GM23338 (cell line): ENCODE results near the gene TUBA1B. TPM values are rescaled to one million over a fixed set of nuclear protein-coding genes. Genes with fewer than 3 reads are reported as not detected.

Source experiments
- ATAC-seq: fragments of 200-7000 bp; cut with Tn5 transposase; 3 replicates; pipeline ENCODE4 v1.9.1; 2020
- DNase-seq: peaks from one replicate; pipeline ENCODE4 v3.0.0-alpha.2; 2015; ENCODE audit warnings: low spot score
- H2AFZ ChIP-seq: fragments of 200-600 bp; sonication (generic); 2 replicates; pipeline ENCODE4 v1.8.0; 2016; ENCODE audit warnings: antibody characterized with exemption, mild to moderate bottlenecking, moderate library complexity
- H3F3A ChIP-seq: fragments of 200-600 bp; sonication (generic); replicated peaks from 2 replicates; pipeline ENCODE4 v1.8.0; 2017; ENCODE audit warnings: antibody characterized with exemption, mixed run types, low read depth
- H3K27ac ChIP-seq: fragments of 200-600 bp; sonication (generic); 2 replicates; pipeline ENCODE4 v1.6.1; 2016; ENCODE audit warnings: low read depth
- H3K27me3 ChIP-seq: fragments of 200-600 bp; sonication (generic); 2 replicates; pipeline ENCODE4 v1.8.0; 2016; ENCODE audit warnings: mild to moderate bottlenecking, mixed run types, moderate library complexity; ENCODE audit not compliant: insufficient read depth
- H3K36me3 ChIP-seq: fragments of 200-600 bp; sonication (generic); 2 replicates; pipeline ENCODE4 v1.8.0; 2016; ENCODE audit warnings: mild to moderate bottlenecking; ENCODE audit not compliant: insufficient read depth
- H3K4me1 ChIP-seq: fragments of 200-600 bp; sonication (generic); 2 replicates; pipeline ENCODE4 v1.8.0; 2016; ENCODE audit warnings: mild to moderate bottlenecking, moderate library complexity; ENCODE audit not compliant: insufficient read depth
- H3K4me2 ChIP-seq: fragments of 200-600 bp; sonication (generic); 2 replicates; pipeline ENCODE4 v1.7.1; 2017; ENCODE audit warnings: mixed run types
- H3K4me3 ChIP-seq: fragments of 200-600 bp; sonication (generic); 2 replicates; pipeline ENCODE4 v1.6.1; 2016; ENCODE audit warnings: mixed run types
- H3K79me2 ChIP-seq: fragments of 200-600 bp; sonication (generic); replicated peaks from 2 replicates; pipeline ENCODE4 v1.8.0; 2017; ENCODE audit warnings: mild to moderate bottlenecking; ENCODE audit not compliant: insufficient read depth
- H3K9me2 ChIP-seq: fragments of 200-600 bp; sonication (generic); 2 replicates; pipeline ENCODE4 v1.8.0; 2017; ENCODE audit not compliant: insufficient read depth
- H4K20me1 ChIP-seq: fragments of 200-600 bp; sonication (generic); replicated peaks from 2 replicates; pipeline ENCODE4 v1.8.0; 2017; ENCODE audit warnings: mild to moderate bottlenecking; ENCODE audit not compliant: insufficient read depth
- H3K27ac Mint-ChIP-seq: 2 replicates; pipeline ENCODE4 v1.8.0; 2020; ENCODE audit warnings: inconsistent platforms, mild to moderate bottlenecking, moderate library complexity, mixed read lengths
- H3K27me3 Mint-ChIP-seq: 3 replicates; pipeline ENCODE4 v1.8.0; 2022; ENCODE audit warnings: low read depth, mild to moderate bottlenecking, moderate library complexity, mixed read lengths, inconsistent platforms; ENCODE audit not compliant: insufficient read depth, poor library complexity
- H3K36me3 Mint-ChIP-seq: 3 replicates; pipeline ENCODE4 v1.8.0; 2021; ENCODE audit warnings: low read depth, mild to moderate bottlenecking, inconsistent platforms, moderate library complexity, mixed read lengths
- H3K4me1 Mint-ChIP-seq: 3 replicates; pipeline ENCODE4 v1.8.0; 2020; ENCODE audit warnings: mild to moderate bottlenecking, inconsistent platforms, mixed read lengths
- H3K4me3 Mint-ChIP-seq: 3 replicates; pipeline ENCODE4 v1.8.0; 2021; ENCODE audit warnings: moderate library complexity, mild to moderate bottlenecking, inconsistent platforms, mixed read lengths
- H3K9me3 Mint-ChIP-seq: 3 replicates; pipeline ENCODE4 v1.8.0; 2020; ENCODE audit warnings: moderate library complexity, mild to moderate bottlenecking, inconsistent platforms, mixed read lengths
- EZH2 ChIP-seq: fragments of 200-600 bp; sonication (generic); IDR thresholded peaks from one replicate; pipeline ENCODE4 v1.8.0; 2017; ENCODE audit warnings: antibody characterized with exemption, mild to moderate bottlenecking, low read depth; ENCODE audit not compliant: unreplicated experiment
- JUNB ChIP-seq: IDR thresholded peaks from one replicate; pipeline ENCODE4 v1.6.1; 2016; ENCODE audit warnings: antibody characterized with exemption; ENCODE audit not compliant: unreplicated experiment
- NANOG ChIP-seq: IDR thresholded peaks from 2 replicates; pipeline ENCODE4 v1.6.1; 2016; ENCODE audit warnings: antibody characterized with exemption, borderline replicate concordance
- POLR2AphosphoS5 ChIP-seq: IDR thresholded peaks from 2 replicates; pipeline ENCODE4 v1.6.1; 2016; ENCODE audit warnings: antibody characterized with exemption, low read depth
- STAT1 ChIP-seq: IDR thresholded peaks from one replicate; pipeline ENCODE4 v1.6.1; 2016; ENCODE audit warnings: antibody characterized with exemption; ENCODE audit not compliant: unreplicated experiment
- ZNF114 ChIP-seq: fragments of 250-450 bp; sonication (Bioruptor Pico); IDR thresholded peaks from 2 replicates; pipeline ENCODE4 v1.5.0; 2020; ENCODE audit warnings: mild to moderate bottlenecking, moderate library complexity
- polyA plus RNA-seq: library from polyadenylated mRNA; unstranded; fragments of >200 nt; fragmentation: Nextera tagmentation; extraction: Ambion mirVana; gene quantifications from 2 replicates; pipeline ENCODE4 v1.2.1, GENCODE V29; 2016
- total RNA-seq: library from RNA; depleted of rRNA; stranded (reverse); fragments of >200 nt; shearing (Covaris generic); gene quantifications from 2 replicates; pipeline ENCODE4 v1.2.3, GENCODE V29; 2014
- TF ChIP-seq, protein P1 (sequence below): IDR thresholded peaks from one replicate; pipeline ENCODE4 v1.6.1; 2018; ENCODE audit warnings: antibody characterized with exemption; ENCODE audit not compliant: unreplicated experiment
- TF ChIP-seq, protein P2 (sequence below), 2 experiments: fragments of 200-600 bp in 1 of 2; sonication (generic) in 1 of 2; conservative IDR thresholded peaks; 2 replicates each; pipeline versions ENCODE4 v1.5.1 to v1.6.1; 2016 to 2017; ENCODE audit warnings: antibody characterized with exemption in 2 of 2, low read depth in 2 of 2, mild to moderate bottlenecking in 2 of 2, moderate library complexity in 1 of 2
- TF ChIP-seq, protein P3 (sequence below): fragments of 250-450 bp; sonication (Bioruptor Pico); IDR thresholded peaks from 2 replicates; pipeline ENCODE4 v1.5.0; 2020; ENCODE audit warnings: mild to moderate bottlenecking, moderate library complexity

The TUBA1B gene
- total and polyA plus RNA-seq, 2 experiments from 2014 or later = 1,116 to 2,718 TPM

DNA sequence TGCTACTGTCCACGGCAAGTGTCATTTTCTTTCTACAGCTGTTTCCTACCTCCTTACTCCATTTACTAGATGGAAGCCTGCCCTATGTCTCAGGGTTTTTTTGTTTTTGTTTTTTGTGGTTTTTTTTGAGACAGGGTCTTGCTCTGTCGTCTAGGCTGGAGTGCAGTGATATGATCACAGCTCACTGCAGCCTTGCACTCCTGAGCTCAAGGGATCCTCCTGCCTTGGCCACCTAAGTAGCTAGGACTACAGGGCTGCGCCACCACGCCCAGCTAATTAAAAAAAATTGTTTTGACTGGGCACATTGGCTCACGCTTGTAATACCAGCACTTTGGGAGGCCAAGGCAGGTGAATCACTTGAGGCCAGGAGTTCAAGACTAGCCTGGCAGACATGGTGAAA lies 43.0 kb upstream of the TUBA1B start (continued):
- TF ChIP-seq, protein P1, sequence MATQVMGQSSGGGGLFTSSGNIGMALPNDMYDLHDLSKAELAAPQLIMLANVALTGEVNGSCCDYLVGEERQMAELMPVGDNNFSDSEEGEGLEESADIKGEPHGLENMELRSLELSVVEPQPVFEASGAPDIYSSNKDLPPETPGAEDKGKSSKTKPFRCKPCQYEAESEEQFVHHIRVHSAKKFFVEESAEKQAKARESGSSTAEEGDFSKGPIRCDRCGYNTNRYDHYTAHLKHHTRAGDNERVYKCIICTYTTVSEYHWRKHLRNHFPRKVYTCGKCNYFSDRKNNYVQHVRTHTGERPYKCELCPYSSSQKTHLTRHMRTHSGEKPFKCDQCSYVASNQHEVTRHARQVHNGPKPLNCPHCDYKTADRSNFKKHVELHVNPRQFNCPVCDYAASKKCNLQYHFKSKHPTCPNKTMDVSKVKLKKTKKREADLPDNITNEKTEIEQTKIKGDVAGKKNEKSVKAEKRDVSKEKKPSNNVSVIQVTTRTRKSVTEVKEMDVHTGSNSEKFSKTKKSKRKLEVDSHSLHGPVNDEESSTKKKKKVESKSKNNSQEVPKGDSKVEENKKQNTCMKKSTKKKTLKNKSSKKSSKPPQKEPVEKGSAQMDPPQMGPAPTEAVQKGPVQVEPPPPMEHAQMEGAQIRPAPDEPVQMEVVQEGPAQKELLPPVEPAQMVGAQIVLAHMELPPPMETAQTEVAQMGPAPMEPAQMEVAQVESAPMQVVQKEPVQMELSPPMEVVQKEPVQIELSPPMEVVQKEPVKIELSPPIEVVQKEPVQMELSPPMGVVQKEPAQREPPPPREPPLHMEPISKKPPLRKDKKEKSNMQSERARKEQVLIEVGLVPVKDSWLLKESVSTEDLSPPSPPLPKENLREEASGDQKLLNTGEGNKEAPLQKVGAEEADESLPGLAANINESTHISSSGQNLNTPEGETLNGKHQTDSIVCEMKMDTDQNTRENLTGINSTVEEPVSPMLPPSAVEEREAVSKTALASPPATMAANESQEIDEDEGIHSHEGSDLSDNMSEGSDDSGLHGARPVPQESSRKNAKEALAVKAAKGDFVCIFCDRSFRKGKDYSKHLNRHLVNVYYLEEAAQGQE = no peak
- TF ChIP-seq NANOG (no peak), STAT1 (no peak), EZH2 (no peak)
- TF ChIP-seq, protein P2, sequence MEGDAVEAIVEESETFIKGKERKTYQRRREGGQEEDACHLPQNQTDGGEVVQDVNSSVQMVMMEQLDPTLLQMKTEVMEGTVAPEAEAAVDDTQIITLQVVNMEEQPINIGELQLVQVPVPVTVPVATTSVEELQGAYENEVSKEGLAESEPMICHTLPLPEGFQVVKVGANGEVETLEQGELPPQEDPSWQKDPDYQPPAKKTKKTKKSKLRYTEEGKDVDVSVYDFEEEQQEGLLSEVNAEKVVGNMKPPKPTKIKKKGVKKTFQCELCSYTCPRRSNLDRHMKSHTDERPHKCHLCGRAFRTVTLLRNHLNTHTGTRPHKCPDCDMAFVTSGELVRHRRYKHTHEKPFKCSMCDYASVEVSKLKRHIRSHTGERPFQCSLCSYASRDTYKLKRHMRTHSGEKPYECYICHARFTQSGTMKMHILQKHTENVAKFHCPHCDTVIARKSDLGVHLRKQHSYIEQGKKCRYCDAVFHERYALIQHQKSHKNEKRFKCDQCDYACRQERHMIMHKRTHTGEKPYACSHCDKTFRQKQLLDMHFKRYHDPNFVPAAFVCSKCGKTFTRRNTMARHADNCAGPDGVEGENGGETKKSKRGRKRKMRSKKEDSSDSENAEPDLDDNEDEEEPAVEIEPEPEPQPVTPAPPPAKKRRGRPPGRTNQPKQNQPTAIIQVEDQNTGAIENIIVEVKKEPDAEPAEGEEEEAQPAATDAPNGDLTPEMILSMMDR (conservative IDR thresholded peaks at IDR 0.05; ENCODE audit: low read depth in 2 of 2) = no peak

DNA sequence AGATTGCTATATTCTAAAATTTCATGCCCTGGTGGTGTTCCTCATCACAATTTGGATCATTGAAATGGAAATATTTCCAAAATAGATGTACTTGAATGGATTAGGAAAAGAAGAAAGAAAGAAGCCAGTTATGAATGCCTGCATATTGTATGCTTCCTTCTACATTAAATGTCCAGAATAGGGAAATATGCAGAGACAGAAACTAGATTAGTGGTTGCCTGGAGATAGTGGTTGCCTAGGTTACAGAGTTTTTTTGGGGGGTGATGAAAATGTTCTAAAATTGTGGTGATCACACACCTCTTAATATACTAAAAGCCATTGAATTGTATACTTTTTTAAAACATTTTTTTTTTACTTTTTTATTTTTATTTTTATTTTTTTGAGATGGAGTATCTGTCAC lies 39.7 kb upstream of the TUBA1B start:
- no peaks in the 10 kb centered on the region for H3K4me1 Mint-ChIP-seq
- Histone ChIP-seq H3K36me3 (no peaks in the 10 kb centered on the region), H3K4me3 (no peak overlapping the region), H3K27ac (no peak overlapping the region), H4K20me1 (no peaks in the 10 kb centered on the region), H2AFZ (no peak overlapping the region), H3K9me2 (no peaks in the 10 kb centered on the region), H3K79me2 (no peaks in the 10 kb centered on the region), H3K4me1 (no peaks in the 10 kb centered on the region), H3K27me3 (no peaks in the 10 kb centered on the region), H3F3A (no peaks in the 10 kb centered on the region), H3K4me2 (no peak overlapping the region)
- no peak for ATAC-seq
- H3K27ac Mint-ChIP-seq = no peak overlapping the region
- no peaks in the 10 kb centered on the region for H3K36me3 Mint-ChIP-seq
- H3K4me3 Mint-ChIP-seq = no peak overlapping the region
- no peak for DNase-seq
- TF ChIP-seq NANOG (no peak), JUNB (no peak), POLR2AphosphoS5 (no peak), STAT1 (no peak), ZNF114 (CRISPR knock-in tag) (no peak)
- TF ChIP-seq, protein P3, sequence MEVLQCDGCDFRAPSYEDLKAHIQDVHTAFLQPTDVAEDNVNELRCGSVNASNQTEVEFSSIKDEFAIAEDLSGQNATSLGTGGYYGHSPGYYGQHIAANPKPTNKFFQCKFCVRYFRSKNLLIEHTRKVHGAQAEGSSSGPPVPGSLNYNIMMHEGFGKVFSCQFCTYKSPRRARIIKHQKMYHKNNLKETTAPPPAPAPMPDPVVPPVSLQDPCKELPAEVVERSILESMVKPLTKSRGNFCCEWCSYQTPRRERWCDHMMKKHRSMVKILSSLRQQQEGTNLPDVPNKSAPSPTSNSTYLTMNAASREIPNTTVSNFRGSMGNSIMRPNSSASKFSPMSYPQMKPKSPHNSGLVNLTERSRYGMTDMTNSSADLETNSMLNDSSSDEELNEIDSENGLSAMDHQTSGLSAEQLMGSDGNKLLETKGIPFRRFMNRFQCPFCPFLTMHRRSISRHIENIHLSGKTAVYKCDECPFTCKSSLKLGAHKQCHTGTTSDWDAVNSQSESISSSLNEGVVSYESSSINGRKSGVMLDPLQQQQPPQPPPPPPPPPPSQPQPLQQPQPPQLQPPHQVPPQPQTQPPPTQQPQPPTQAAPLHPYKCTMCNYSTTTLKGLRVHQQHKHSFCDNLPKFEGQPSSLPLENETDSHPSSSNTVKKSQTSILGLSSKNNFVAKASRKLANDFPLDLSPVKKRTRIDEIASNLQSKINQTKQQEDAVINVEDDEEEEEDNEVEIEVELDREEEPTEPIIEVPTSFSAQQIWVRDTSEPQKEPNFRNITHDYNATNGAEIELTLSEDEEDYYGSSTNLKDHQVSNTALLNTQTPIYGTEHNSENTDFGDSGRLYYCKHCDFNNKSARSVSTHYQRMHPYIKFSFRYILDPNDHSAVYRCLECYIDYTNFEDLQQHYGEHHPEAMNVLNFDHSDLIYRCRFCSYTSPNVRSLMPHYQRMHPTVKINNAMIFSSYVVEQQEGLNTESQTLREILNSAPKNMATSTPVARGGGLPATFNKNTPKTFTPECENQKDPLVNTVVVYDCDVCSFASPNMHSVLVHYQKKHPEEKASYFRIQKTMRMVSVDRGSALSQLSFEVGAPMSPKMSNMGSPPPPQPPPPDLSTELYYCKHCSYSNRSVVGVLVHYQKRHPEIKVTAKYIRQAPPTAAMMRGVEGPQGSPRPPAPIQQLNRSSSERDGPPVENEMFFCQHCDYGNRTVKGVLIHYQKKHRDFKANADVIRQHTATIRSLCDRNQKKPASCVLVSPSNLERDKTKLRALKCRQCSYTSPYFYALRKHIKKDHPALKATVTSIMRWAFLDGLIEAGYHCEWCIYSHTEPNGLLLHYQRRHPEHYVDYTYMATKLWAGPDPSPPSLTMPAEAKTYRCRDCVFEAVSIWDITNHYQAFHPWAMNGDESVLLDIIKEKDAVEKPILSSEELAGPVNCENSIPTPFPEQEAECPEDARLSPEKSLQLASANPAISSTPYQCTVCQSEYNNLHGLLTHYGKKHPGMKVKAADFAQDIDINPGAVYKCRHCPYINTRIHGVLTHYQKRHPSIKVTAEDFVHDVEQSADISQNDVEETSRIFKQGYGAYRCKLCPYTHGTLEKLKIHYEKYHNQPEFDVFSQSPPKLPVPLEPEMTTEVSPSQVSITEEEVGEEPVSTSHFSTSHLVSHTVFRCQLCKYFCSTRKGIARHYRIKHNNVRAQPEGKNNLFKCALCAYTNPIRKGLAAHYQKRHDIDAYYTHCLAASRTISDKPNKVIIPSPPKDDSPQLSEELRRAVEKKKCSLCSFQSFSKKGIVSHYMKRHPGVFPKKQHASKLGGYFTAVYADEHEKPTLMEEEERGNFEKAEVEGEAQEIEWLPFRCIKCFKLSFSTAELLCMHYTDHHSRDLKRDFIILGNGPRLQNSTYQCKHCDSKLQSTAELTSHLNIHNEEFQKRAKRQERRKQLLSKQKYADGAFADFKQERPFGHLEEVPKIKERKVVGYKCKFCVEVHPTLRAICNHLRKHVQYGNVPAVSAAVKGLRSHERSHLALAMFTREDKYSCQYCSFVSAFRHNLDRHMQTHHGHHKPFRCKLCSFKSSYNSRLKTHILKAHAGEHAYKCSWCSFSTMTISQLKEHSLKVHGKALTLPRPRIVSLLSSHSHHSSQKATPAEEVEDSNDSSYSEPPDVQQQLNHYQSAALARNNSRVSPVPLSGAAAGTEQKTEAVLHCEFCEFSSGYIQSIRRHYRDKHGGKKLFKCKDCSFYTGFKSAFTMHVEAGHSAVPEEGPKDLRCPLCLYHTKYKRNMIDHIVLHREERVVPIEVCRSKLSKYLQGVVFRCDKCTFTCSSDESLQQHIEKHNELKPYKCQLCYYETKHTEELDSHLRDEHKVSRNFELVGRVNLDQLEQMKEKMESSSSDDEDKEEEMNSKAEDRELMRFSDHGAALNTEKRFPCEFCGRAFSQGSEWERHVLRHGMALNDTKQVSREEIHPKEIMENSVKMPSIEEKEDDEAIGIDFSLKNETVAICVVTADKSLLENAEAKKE (CRISPR knock-in tag) = no peak
- TF ChIP-seq, protein P2 (conservative IDR thresholded peaks at IDR 0.05; ENCODE audit: low read depth in 2 of 2) = no peak
- no peaks in the 10 kb centered on the region; the same call in 2 of the 3 replicates for H3K9me3 Mint-ChIP-seq
- peaks cover 2% of the 10 kb centered on the region for H3K27me3 Mint-ChIP-seq
